Neural cell (in vitro differentiated cells): ENCODE data around the gene AIF1. TPM values are rescaled to one million over a fixed set of nuclear protein-coding genes. Genes with fewer than 3 reads are reported as not detected.

Experiments
- H2AFZ ChIP-seq: fragments of 200-600, 300-800 bp; sonication (generic), shearing (Covaris generic); 2 replicates; pipeline ENCODE4 v1.6.0; 2014; ENCODE audit warnings: low read depth, mild to moderate bottlenecking, antibody characterized with exemption, low read length, moderate library complexity
- H3F3A ChIP-seq: fragments of 200-600 bp; shearing (Covaris generic); 2 replicates; pipeline ENCODE4 v1.6.1; 2016; ENCODE audit warnings: mild to moderate bottlenecking, moderate library complexity, mixed read lengths, antibody characterized with exemption, low read length; ENCODE audit not compliant: insufficient read depth, poor library complexity, severe bottlenecking
- H3K27ac ChIP-seq: fragments of 200-600, 300-800 bp; sonication (generic), shearing (Covaris generic); 2 replicates; pipeline ENCODE4 v1.5.1; 2014; ENCODE audit warnings: mild to moderate bottlenecking, low read length, moderate library complexity
- H3K27me3 ChIP-seq: fragments of 300-800, 200-600 bp; sonication (generic), shearing (Covaris generic); 2 replicates; pipeline ENCODE4 v1.6.0; 2014; ENCODE audit warnings: mild to moderate bottlenecking, low read depth, low read length, moderate library complexity; ENCODE audit not compliant: insufficient read depth
- H3K36me3 ChIP-seq: fragments of 300-800, 200-600 bp; sonication (generic), shearing (Covaris generic); 2 replicates; pipeline ENCODE4 v1.5.1; 2014; ENCODE audit warnings: mild to moderate bottlenecking, antibody characterized with exemption, low read length, moderate library complexity; ENCODE audit not compliant: insufficient read depth
- H3K4me2 ChIP-seq: fragments of 300-800, 200-600 bp; sonication (generic), shearing (Covaris generic); 2 replicates; pipeline ENCODE4 v1.6.0; 2014; ENCODE audit warnings: mild to moderate bottlenecking, low read length
- H3K4me3 ChIP-seq: fragments of 300-800, 200-600 bp; sonication (generic), shearing (Covaris generic); 2 replicates; pipeline ENCODE4 v1.5.1; 2014; ENCODE audit warnings: mild to moderate bottlenecking, low read length, moderate library complexity
- H3K79me2 ChIP-seq: fragments of 200-600 bp; shearing (Covaris generic); replicated peaks from 2 replicates; pipeline ENCODE4 v1.6.0; 2014; ENCODE audit warnings: mild to moderate bottlenecking, low read length, moderate library complexity; ENCODE audit not compliant: insufficient read depth
- H3K9ac ChIP-seq: fragments of 300-800, 200-600 bp; sonication (generic), shearing (Covaris generic); 2 replicates; pipeline ENCODE4 v1.6.1; 2016; ENCODE audit warnings: mild to moderate bottlenecking, low read length, mixed read lengths
- H3K9me2 ChIP-seq: fragments of 200-600 bp; shearing (Covaris generic); 2 replicates; pipeline ENCODE4 v1.6.1; 2016; ENCODE audit warnings: mild to moderate bottlenecking, low read length, mixed read lengths; ENCODE audit not compliant: insufficient read depth
- H3K9me3 ChIP-seq: fragments of 200-600, 300-800 bp; sonication (generic), shearing (Covaris generic); 2 replicates; pipeline ENCODE4 v1.6.1; 2016; ENCODE audit warnings: mild to moderate bottlenecking, mixed run types, low read length, moderate library complexity, mixed read lengths
- H4K20me1 ChIP-seq: fragments of 200-600 bp; shearing (Covaris generic); 2 replicates; pipeline ENCODE4 v1.6.1; 2016; ENCODE audit warnings: mild to moderate bottlenecking, mixed run types; ENCODE audit not compliant: insufficient read depth
- CTCF ChIP-seq: fragments of 450-650 bp; IDR thresholded peaks from 2 replicates; pipeline ENCODE4 v1.5.1; 2014; ENCODE audit warnings: antibody characterized with exemption, mild to moderate bottlenecking, moderate library complexity; ENCODE audit not compliant: poor library complexity, severe bottlenecking
- EP300 ChIP-seq: fragments of 450-650 bp; conservative IDR thresholded peaks from 2 replicates; pipeline ENCODE4 v1.6.1; 2014; ENCODE audit warnings: antibody characterized with exemption, mild to moderate bottlenecking, moderate library complexity; ENCODE audit not compliant: poor library complexity, severe bottlenecking
- EZH2 ChIP-seq: fragments of 200-600, 300-800 bp; shearing (Covaris generic), sonication (generic); IDR thresholded peaks from 2 replicates; pipeline ENCODE4 v1.6.1; 2014; ENCODE audit warnings: antibody characterized with exemption, low read length, borderline replicate concordance, mild to moderate bottlenecking; ENCODE audit not compliant: insufficient read depth, poor library complexity, severe bottlenecking
- MXI1 ChIP-seq: fragments of 450-650 bp; conservative IDR thresholded peaks from 2 replicates; pipeline ENCODE4 v1.6.1; 2014; ENCODE audit warnings: antibody characterized with exemption, mild to moderate bottlenecking; ENCODE audit not compliant: poor library complexity, severe bottlenecking
- POLR2AphosphoS5 ChIP-seq: IDR thresholded peaks from 2 replicates; pipeline ENCODE4 v1.6.1; 2012
- RAD21 ChIP-seq: fragments of 450-650 bp; conservative IDR thresholded peaks from 2 replicates; pipeline ENCODE4 v1.6.1; 2014; ENCODE audit warnings: antibody characterized with exemption, mild to moderate bottlenecking, moderate library complexity
- REST ChIP-seq: IDR thresholded peaks from 2 replicates; pipeline ENCODE4 v1.6.1; 2012; ENCODE audit warnings: borderline replicate concordance
- SMC3 ChIP-seq: fragments of 450-650 bp; conservative IDR thresholded peaks from 2 replicates; pipeline ENCODE4 v1.6.1; 2014; ENCODE audit warnings: antibody characterized with exemption, mild to moderate bottlenecking, moderate library complexity; ENCODE audit not compliant: poor library complexity
- TAF1 ChIP-seq: IDR thresholded peaks from 2 replicates; pipeline ENCODE4 v1.6.1; 2012; ENCODE audit warnings: low read depth
- polyA plus RNA-seq: library from polyadenylated mRNA; depleted of rRNA; stranded (reverse); fragments of >200 nt; gene quantifications from 2 replicates; pipeline ENCODE4 v1.2.3, GENCODE V29; 2014

AIF1 gene
- polyA plus RNA-seq, 1 donor from 2014 or later, result not detected

DNA sequence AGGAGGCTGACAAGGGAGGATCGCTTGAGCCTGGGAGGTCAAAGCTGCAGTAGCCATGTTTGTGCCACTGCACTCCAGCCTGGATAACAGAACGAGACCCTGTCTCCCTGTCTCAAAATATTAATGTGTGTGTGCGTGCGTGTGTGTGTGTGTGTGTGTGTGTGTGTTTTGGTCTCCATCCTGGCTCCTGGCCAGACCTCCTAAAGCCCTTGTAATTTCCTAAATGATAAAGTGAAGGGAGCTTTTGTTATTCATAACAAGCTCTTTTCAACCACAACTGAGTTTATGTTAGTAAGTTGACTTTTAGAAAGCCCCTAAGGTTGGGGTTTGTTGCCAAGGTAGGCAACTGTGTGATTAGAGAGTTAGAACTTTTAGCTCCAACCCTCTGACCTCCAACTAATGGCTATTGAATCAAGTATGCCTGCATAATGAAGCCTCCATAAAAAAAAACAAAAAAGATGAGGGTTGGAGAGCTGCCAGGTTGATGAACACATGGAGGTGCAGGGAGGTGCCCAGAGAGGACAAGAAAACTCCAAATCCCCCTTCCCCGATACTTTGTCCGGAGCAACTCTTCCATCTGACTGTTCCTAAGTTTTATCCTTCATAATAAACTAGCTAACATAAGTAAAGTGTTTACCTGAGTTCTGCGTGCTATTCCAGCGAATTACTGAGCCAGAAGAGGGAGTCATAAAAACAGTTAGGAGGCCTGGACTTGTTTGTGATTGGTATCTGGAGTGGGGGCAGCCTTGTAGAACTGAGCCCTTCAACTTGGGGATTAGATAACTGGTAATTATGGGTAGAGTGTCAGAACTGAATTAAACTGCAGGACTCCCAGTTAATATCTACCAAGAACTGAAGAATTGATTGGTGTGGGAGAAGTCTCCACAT is 5.3 kb upstream of the AIF1 start:
- Histone ChIP-seq H3K27me3 (no peaks in the 10 kb centered on the region), H3K9me3 (no peaks in the 10 kb centered on the region), H3K9me2 (no peaks in the 10 kb centered on the region), H3K27ac (no peak overlapping the region), H4K20me1 (no peaks in the 10 kb centered on the region), H3K79me2 (no peaks in the 10 kb centered on the region), H3K4me3 (no peak overlapping the region), H3F3A (no peaks in the 10 kb centered on the region), H3K9ac (no peak overlapping the region), H3K4me2 (no peak overlapping the region), H2AFZ (no peak overlapping the region), H3K36me3 (no peaks in the 10 kb centered on the region)
- no peak for TF ChIP-seq EP300
- TF ChIP-seq MXI1, result no peak
- TF ChIP-seq CTCF, result no peak
- no peak for TF ChIP-seq SMC3
- TF ChIP-seq EZH2, result no peak

DNA sequence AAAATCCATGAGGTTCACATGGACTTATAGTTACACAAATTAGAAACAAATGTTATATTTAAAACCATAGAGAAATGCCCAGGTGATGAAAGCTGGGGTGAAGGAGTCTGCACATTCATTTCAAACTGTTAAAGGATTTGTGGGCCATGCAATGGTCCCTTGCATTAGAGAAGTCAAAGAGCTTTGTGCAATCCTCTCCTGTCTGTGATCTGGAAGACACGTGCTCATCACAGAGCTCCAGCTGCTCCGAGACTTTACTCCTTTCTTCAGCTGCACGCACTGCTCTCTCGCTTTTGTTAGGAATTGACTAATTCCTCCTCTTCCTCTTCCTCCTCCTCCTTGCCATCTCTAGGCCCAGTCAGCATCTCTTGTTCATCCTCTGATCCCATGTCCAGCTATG is 4.1 kb upstream of the AIF1 start:
- no peak for TF ChIP-seq POLR2AphosphoS5
- no peak for TF ChIP-seq MXI1
- no peak for TF ChIP-seq EZH2
- no peak for TF ChIP-seq SMC3
- TF ChIP-seq TAF1, result no peak
- no peak for TF ChIP-seq CTCF
- TF ChIP-seq REST, result no peak
- no peak for TF ChIP-seq EP300
- TF ChIP-seq RAD21, result no peak
- H3K4me2 ChIP-seq, result no peak overlapping the region
- no peaks in the 10 kb centered on the region for H3K27me3 ChIP-seq
- no peak overlapping the region for H3K27ac ChIP-seq
- H3K4me3 ChIP-seq, result no peak overlapping the region
- H3K9me3 ChIP-seq, result no peaks in the 10 kb centered on the region
- no peaks in the 10 kb centered on the region for H3F3A ChIP-seq
- H2AFZ ChIP-seq, result no peak overlapping the region
- H3K9me2 ChIP-seq, result no peaks in the 10 kb centered on the region
- H3K36me3 ChIP-seq, result no peaks in the 10 kb centered on the region
- H3K9ac ChIP-seq, result no peak overlapping the region
- no peaks in the 10 kb centered on the region for H4K20me1 ChIP-seq
- H3K79me2 ChIP-seq, result no peaks in the 10 kb centered on the region
